Measurements from ENCODE around the gene GFRA3. TPM values are rescaled to one million over a fixed set of nuclear protein-coding genes. Genes with fewer than 3 reads are reported as not detected.
A peak's percentile ranks its signal among the peaks of the same experiment; 100 is the strongest.

GFRA3 gene
- total and polyA plus RNA-seq, 8 donors, result 0.47 to 2.6 (median 1.1) TPM

DNA sequence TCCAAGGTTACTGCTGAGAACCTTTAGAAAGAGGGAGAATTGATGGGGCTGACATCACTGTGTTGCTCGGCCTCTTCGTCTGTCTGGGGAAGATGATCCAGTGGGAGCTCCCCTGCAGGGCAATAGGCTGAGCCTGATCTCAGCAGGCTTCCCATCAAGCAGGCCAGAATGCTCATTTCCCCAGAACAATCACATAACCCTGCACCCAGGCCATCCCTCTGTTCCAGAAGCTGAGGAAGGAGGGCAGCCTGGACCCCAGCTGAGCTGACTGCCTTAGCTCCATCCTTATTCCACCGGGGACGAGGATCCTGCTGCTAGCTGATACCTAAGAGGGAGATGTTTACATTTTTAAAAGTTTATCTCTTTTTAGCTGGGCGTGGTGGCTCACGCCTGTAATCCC is 49.7 kb downstream of the GFRA3 start:
- WGBS, 2 donors, result 75 to 83% methylated on average over 6 of the region's 6 CpGs
- no peaks in the 10 kb centered on the region for H3K27me3 ChIP-seq
- H3K9me3 ChIP-seq, result no peaks in the 10 kb centered on the region
- no peak overlapping the region for H3K27ac ChIP-seq
- DNase-seq, result no peak
- no peak for ATAC-seq
- H3K4me1 ChIP-seq, result peaks cover 0 to 3% (median 0%) of the 10 kb centered on the region in 3 donors
- TF ChIP-seq, protein P1, sequence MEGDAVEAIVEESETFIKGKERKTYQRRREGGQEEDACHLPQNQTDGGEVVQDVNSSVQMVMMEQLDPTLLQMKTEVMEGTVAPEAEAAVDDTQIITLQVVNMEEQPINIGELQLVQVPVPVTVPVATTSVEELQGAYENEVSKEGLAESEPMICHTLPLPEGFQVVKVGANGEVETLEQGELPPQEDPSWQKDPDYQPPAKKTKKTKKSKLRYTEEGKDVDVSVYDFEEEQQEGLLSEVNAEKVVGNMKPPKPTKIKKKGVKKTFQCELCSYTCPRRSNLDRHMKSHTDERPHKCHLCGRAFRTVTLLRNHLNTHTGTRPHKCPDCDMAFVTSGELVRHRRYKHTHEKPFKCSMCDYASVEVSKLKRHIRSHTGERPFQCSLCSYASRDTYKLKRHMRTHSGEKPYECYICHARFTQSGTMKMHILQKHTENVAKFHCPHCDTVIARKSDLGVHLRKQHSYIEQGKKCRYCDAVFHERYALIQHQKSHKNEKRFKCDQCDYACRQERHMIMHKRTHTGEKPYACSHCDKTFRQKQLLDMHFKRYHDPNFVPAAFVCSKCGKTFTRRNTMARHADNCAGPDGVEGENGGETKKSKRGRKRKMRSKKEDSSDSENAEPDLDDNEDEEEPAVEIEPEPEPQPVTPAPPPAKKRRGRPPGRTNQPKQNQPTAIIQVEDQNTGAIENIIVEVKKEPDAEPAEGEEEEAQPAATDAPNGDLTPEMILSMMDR (IDR thresholded peaks at IDR 0.05), result no peak
- H3K4me3 ChIP-seq, result no peak overlapping the region
- no peaks in the 10 kb centered on the region for H3K36me3 ChIP-seq
- FAIRE-seq, result no peak
- intact Hi-C loops (cut with DNase I), result loop anchor here in 2 of 3 donors (5.0 to 10.0 kb wide), 3 partner anchors 53 to 190 kb away; no protein-coding TSS in a partner anchor

DNA sequence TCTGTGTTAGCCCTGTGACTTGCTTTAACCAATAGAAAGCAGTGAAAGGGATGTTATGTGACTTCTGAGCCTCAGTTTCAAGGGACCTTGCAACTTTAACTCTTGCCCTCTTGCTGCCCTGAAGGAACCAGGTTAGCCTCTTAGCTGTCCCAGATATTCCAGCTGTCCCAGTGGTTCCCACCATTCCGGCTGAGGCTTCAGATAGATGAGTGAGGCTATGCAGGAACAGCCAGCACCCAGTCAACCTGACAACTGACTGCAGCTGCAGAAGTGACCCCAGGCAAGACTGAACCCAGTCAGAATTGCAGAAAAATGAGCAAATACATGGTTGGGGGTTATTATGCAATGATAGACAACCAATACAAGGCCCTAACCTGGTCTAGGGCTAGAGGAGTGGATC is 50.9 kb downstream of the GFRA3 start:
- Histone ChIP-seq H3K4me1 (peaks cover 0 to 3% (median 0%) of the 10 kb centered on the region in 3 donors), H3K36me3 (no peaks in the 10 kb centered on the region), H3K27me3 (no peaks in the 10 kb centered on the region), H3K27ac (no peak overlapping the region), H3K4me3 (no peak overlapping the region), H3K9me3 (no peaks in the 10 kb centered on the region)
- TF ChIP-seq, protein P1 (IDR thresholded peaks at IDR 0.05), result no peak
- DNase-seq (no peak), ATAC-seq (no peak), FAIRE-seq (no peak)
- intact Hi-C loops (cut with DNase I), result loop anchor here in 2 of 3 donors (5.0 to 10.0 kb wide), 3 partner anchors 54 to 191 kb away; no protein-coding TSS in a partner anchor
- WGBS, 2 donors, result 88 to 93% methylated on average over 1 of the region's 1 CpG

- intact Hi-C loops (cut with DNase I), result no loop called here
- Histone ChIP-seq H3K4me3 (no peak overlapping the region), H3K36me3 (no peaks in the 10 kb centered on the region), H3K27ac (no peak overlapping the region), H3K27me3 (no peaks in the 10 kb centered on the region), H3K4me1 (peaks cover 0 to 10% (median 4%) of the 10 kb centered on the region in 3 donors), H3K9me3 (no peaks in the 10 kb centered on the region)
- TF ChIP-seq, protein P1 (IDR thresholded peaks at IDR 0.05), result no peak
- no peak for FAIRE-seq
- WGBS, 2 donors, result 76 to 79% methylated on average over 2 of the region's 2 CpGs
- no peak for DNase-seq
- no peak for ATAC-seq
These were observed 57.6 kb downstream of the GFRA3 start for GRCh38 chr5:138216799-138217198.

GRCh38 chr5:138213161-138214029 is 61.0 kb downstream of the GFRA3 start, which contains the start of gene CDC23:
Gene CDC23 (minus strand): TSS chr5:138213323. CDS start chr5:138213312, 11 bp downstream.
- H3K4me1 ChIP-seq, result peaks cover 0 to 12% (median 4%) of the 10 kb centered on the region in 3 donors
- no peaks in the 10 kb centered on the region for H3K27me3 ChIP-seq
- peak within 1 kb of the TSS; percentile 83 to 98 (median 95) for H3K4me3 ChIP-seq
- FAIRE-seq, result peak; percentile 99
- intact Hi-C loops (cut with DNase I), result no loop called here
- no peaks in the 10 kb centered on the region for H3K9me3 ChIP-seq
- peak; percentile 82 to 94 (median 90) for DNase-seq
- 1 to 2% methylated on average over 32 of the region's 32 CpGs for WGBS, 2 donors
- peak; percentile 99 to 100 (median 99) for ATAC-seq
- no peaks in the 10 kb centered on the region for H3K36me3 ChIP-seq
- TF ChIP-seq, protein P1 (IDR thresholded peaks at IDR 0.05), result no peak
- H3K27ac ChIP-seq, result peak within 1 kb of the TSS in 3 of 4 donors; percentile 31 to 59 (median 44)
